ENCODE measurements around the gene TMEM273.
A peak's percentile ranks its signal among the peaks of the same experiment; 100 is the strongest.

TMEM273 gene

DNA sequence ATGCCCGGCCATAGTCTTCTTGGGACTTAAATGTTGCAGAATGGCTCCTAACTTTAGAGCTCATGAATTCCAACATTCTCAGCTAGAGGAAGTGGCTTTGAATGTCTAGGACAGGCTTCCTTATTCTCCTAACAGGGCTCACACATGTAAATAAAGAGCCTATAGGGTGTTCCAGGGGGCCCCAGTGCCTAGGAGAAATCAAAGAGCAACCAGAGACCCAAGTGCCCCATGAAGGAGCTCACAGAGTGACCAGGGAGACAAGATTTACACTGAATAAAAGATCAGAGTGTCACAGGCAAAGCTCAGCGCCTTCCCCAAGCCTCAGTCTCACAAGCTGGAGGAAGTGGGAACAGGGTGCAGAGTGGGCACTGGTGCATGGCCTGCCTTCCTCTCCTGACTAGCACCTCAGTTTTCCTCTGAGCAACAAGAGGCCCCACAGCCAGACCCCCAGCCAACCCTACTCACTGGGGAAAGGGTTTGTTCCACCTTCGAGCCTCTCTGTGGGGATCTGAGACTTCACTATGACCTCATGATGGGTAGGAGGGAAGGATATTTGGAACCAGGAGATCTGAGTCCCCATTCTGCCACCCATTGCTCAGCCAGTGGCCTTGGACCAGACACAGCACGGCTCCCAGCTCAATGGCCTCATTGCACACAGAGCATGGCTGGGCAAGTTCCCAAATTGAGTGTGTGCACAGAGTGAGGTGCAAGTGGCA, 16.0 kb downstream of the TMEM273 start:
- Histone ChIP-seq H3K36me3 (no peaks in the 10 kb centered on the region), H3K27ac (no peak overlapping the region), H3K4me3 (no peak overlapping the region), H3K4me2 (peak overlapping the region; percentile 60), H3K4me1 (peaks cover 40% of the 10 kb centered on the region), H3K9me3 (no peaks in the 10 kb centered on the region), H3K9ac (no peak overlapping the region), H4K20me1 (no peaks in the 10 kb centered on the region), H3K27me3 (no peaks in the 10 kb centered on the region)
- TF ChIP-seq Cebpa-rat (IDR thresholded peaks at IDR 0.05), result no peak

DNA sequence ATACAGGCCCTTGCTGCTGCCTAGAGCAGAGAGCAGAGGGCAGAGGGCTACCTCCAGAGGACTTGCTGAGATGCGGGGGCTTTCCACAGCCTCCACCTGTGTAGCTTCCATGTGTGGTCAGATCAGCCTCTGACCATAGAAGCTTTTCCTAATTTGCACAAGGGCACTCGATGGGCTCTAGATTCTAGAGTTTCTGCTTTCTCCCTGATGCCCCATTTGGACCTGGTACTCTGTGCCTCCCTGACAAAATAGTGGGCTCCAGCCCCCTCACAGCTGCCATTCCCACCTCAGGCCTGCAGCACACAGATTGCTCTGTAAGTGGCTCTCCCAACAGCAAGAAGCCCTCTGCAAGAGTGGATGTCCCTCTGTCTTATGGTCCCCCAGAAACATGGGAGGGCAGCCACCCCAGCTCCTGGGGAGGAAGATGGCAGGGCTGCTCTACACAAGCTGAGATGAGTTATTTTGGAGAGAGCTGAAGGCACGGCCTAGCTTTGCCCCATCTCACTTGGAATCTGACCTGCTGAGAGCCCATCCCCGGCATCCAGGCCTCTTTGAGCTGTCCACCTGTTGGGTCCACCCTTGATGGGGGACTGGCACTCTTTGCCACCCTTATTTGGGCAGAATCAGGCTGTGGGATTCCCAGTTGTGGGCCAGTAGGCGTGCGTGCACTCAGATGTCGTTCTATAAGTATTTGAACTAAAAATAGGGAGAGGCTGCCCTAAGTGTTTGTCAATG, 16.7 kb downstream of the TMEM273 start:
- Histone ChIP-seq H3K4me3 (no peak overlapping the region), H3K36me3 (no peaks in the 10 kb centered on the region), H3K9ac (no peak overlapping the region), H4K20me1 (no peaks in the 10 kb centered on the region), H3K4me1 (peaks cover 35% of the 10 kb centered on the region), H3K4me2 (peak overlapping the region; percentile 60), H3K27ac (no peak overlapping the region), H3K27me3 (no peaks in the 10 kb centered on the region), H3K9me3 (no peaks in the 10 kb centered on the region)
- TF ChIP-seq Cebpa-rat (IDR thresholded peaks at IDR 0.05), result no peak

DNA sequence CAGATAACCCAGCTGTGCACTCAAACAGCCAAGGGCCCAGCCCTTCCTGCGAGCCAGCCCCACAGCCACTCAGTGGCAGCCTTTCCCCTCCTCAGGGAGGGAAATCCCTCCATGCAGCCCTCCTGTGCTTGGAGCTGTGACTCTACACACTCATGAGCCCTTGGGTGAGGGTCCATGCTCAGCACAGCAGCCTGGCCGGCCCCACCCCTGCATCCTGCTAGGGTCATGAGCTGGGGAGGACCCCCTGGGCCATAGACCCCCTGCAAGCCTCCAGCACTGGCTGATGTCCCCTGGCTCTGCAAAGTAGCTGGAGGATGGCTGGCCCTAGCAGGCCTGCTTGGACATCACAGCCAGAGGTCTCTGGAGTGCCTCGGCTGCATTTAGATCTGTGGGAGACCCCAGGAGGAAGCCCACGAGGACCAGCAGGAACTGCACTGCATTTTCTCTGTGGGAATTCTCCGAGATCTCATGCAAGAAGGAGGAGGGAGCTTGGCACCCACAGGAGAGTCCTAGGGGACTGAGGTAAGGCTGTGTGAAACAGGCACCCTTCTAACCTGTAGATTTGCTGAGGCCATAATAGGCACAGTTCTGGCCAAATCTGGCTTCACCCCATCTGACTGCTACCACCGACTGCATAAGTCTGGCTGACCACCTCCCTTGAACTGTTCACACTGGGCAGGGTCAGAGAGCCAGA, 17.4 kb downstream of the TMEM273 start:
- Histone ChIP-seq H3K9me3 (no peaks in the 10 kb centered on the region), H3K4me1 (peaks cover 35% of the 10 kb centered on the region), H3K4me3 (no peak overlapping the region), H4K20me1 (no peaks in the 10 kb centered on the region), H3K36me3 (no peaks in the 10 kb centered on the region), H3K9ac (no peak overlapping the region), H3K4me2 (no peak overlapping the region), H3K27ac (no peak overlapping the region), H3K27me3 (no peaks in the 10 kb centered on the region)
- no peak for TF ChIP-seq Cebpa-rat (IDR thresholded peaks at IDR 0.05)

DNA sequence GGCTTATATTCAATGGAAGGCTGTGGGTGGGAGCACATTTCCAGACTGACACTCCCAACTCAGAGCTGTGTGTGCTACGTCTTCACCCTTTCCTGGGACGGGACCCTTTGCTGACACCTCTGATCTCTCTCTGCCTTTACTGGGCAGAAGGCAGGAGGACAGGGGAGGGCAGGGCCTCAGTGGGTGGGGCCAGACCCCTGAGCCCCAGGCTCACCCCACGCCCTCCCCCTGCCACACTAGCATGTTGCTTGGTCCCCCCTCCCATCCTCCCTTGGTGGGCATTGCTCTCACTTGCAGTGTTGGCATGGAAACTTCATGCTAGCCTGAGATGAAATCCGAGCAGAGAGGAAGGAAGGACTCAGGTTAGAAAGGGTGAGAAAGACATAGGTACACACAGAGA, 18.4 kb downstream of the TMEM273 start:
- H3K9ac ChIP-seq, result no peak overlapping the region
- no peak overlapping the region for H3K4me2 ChIP-seq
- no peaks in the 10 kb centered on the region for H3K36me3 ChIP-seq
- no peaks in the 10 kb centered on the region for H4K20me1 ChIP-seq
- H3K27ac ChIP-seq, result no peak overlapping the region
- no peaks in the 10 kb centered on the region for H3K27me3 ChIP-seq
- no peak for TF ChIP-seq Cebpa-rat (IDR thresholded peaks at IDR 0.05)
- no peaks in the 10 kb centered on the region for H3K9me3 ChIP-seq
- no peak overlapping the region for H3K4me3 ChIP-seq
- H3K4me1 ChIP-seq, result peaks cover 30% of the 10 kb centered on the region

DNA sequence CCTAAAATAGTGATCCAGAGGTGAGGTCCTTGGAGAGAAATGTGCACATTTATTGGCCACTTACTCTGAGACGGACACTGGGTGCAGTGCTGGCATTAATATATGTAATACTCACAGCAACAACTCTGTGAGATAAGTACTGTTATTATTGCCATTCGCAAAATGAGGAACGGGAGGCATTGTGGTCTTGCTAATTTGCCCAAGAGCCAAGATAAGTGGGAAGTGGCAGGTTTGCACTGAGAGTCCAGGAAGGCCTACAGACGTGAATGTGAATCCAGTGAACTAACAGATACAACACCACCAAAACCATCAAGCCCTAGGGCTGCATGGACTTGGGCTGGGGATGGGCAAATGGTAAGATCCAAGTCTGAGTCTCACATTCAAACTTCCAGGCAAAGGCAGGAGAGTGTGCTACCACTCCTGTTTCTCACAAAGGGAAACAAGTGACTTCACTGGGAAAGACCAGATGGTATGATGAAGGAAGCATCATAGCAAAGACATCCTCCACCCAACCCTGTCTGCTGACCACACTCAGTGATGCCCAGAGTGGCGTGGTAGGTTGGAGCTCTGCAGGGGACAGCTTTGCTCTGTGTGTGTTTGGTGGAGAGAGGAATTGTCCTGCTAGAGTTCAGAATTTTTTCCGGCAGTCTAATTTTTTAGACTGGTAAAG, 19.2 kb downstream of the TMEM273 start:
- Histone ChIP-seq H3K27me3 (no peaks in the 10 kb centered on the region), H3K27ac (no peak overlapping the region), H3K9me3 (no peaks in the 10 kb centered on the region), H3K36me3 (no peaks in the 10 kb centered on the region), H3K4me2 (no peak overlapping the region), H4K20me1 (no peaks in the 10 kb centered on the region), H3K4me1 (peaks cover 22% of the 10 kb centered on the region), H3K4me3 (no peak overlapping the region), H3K9ac (no peak overlapping the region)
- no peak for TF ChIP-seq Cebpa-rat (IDR thresholded peaks at IDR 0.05)

DNA sequence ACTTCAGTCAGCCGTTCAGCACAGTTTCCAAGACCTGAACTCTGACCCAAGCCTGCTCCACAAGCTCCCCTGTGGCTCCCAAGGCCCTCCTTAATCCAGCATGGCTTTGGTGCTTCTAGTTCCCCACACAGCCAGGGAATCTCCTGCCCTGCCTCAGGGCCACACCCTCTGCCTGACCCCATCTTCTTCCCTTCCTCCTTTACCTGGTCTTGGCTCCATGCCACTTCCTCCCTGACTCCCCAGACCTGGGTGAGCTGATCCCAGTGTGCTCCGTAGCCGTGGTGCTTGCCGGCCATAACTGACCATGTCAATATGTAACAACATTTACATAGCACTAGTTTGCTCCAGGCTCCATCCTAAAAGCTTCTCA, 20.0 kb downstream of the TMEM273 start:
- H3K4me2 ChIP-seq, result no peak overlapping the region
- no peaks in the 10 kb centered on the region for H3K36me3 ChIP-seq
- H3K4me3 ChIP-seq, result no peak overlapping the region
- H3K9ac ChIP-seq, result no peak overlapping the region
- no peak for TF ChIP-seq Cebpa-rat (IDR thresholded peaks at IDR 0.05)
- no peaks in the 10 kb centered on the region for H3K9me3 ChIP-seq
- H3K27me3 ChIP-seq, result no peaks in the 10 kb centered on the region
- H3K4me1 ChIP-seq, result peaks cover 14% of the 10 kb centered on the region
- H4K20me1 ChIP-seq, result no peaks in the 10 kb centered on the region
- no peak overlapping the region for H3K27ac ChIP-seq

DNA sequence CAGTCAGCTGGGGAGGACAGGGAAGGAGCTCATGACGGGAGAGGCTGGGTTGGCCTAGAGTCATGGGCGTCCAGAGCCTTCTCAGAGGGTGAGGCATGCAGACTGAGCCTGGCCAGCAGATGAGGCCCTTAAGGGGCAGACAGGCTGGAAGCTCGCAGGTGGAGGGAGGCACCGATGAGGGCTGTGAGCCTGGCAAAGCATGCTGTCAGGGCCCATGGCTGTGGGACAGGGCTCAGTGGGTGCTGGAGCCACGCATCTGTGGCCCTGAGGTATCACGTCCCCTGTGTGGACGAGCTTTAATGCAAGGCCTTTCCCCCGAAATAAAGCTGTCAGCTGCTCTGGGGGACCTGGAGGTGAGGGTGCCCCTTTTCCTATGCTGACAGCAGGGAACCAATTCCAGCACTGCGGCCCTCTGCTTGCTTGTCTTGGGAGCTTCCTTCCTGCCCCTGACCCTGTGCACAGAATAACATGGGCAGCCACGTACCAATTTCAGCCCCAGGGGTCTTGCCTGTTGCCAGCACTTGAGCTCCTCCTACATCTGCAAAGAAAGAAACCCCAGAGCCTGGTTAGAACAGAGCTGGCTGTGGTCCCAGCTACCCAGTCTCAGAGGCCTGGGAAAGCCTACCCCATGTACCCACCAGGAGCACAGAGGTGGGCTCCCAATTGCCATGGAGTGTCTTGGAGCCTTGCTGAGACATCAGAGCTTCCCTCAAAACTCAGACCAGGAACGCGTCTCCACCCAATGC, 20.6 kb downstream of the TMEM273 start:
- H3K27me3 ChIP-seq, result no peaks in the 10 kb centered on the region
- no peak overlapping the region for H3K9ac ChIP-seq
- TF ChIP-seq Cebpa-rat (IDR thresholded peaks at IDR 0.05), result no peak
- H3K4me1 ChIP-seq, result peaks cover 12% of the 10 kb centered on the region
- no peaks in the 10 kb centered on the region for H3K36me3 ChIP-seq
- H3K9me3 ChIP-seq, result no peaks in the 10 kb centered on the region
- no peak overlapping the region for H3K4me2 ChIP-seq
- H3K27ac ChIP-seq, result no peak overlapping the region
- no peak overlapping the region for H3K4me3 ChIP-seq
- H4K20me1 ChIP-seq, result no peaks in the 10 kb centered on the region

DNA sequence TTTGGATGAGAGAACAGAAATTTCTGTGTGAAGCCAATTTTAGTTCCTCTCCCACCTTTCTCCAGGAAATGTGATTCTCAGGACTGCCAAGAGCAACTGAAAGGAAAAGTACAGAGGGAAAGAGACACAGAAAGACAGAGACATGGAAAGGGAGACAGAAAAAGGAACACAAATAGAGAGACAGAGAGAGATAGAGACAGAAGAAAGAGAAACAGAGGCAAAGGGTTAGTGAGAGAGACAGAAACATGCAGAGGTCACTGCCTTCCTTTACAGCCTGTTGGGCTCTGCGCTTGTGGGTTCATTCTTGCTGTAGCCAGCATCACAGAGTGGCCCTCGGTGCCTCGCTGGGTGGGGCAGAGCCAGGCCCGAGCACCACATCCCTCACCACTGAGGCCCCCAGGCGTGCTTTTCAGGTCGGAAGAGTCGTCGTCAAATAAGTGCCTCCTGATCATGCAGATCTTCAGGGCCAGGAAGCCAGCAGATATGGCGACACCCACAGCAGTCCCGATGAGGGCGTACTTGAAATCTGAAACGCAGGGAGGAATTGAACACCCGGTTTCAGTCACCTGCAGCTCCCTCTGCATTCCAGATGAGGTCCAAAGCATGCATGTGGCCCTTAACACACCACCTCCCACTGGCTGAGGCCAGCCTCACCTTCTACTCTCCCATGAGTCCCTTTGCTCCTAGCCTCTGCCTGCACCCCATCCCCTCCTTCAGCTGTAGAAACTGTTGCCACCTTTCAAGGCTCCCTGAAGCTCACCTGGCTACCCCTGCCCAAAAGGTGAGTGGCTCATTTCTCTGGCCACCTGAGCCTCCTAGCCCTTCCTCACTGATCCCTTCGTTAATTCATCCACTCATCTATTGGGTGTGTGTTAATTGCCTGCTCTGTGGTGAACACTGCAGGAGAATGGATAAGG, 21.4 kb downstream of the TMEM273 start:
- H3K4me3 ChIP-seq, result no peak overlapping the region
- H3K27ac ChIP-seq, result no peak overlapping the region
- no peaks in the 10 kb centered on the region for H3K27me3 ChIP-seq
- no peak for TF ChIP-seq Cebpa-rat (IDR thresholded peaks at IDR 0.05)
- no peak overlapping the region for H3K4me2 ChIP-seq
- no peaks in the 10 kb centered on the region for H3K36me3 ChIP-seq
- no peak overlapping the region for H3K9ac ChIP-seq
- H3K9me3 ChIP-seq, result no peaks in the 10 kb centered on the region
- no peaks in the 10 kb centered on the region for H4K20me1 ChIP-seq
- peaks cover 3% of the 10 kb centered on the region for H3K4me1 ChIP-seq

Data from BLaER1 (cell line).